Inflammatory macrophage treated with lipopolysaccharide for 4 hours (primary cell): ENCODE data around the gene STARD8.
"Not testable (repeated sequence)": the region's sequence is repeated elsewhere in the genome, so short reads cannot be mapped to it uniquely, and the experiment has no call there.

ENCODE experiments used
- DNase-seq: peaks from one replicate; pipeline ENCODE4 v3.0.0-alpha.2; 2020

STARD8 gene

GRCh38 chrX:68719181-68719903, 71.9 kb downstream of the STARD8 start:
- DNase-seq: no peak

- no peak for DNase-seq
Measured at GRCh38 chrX:68719904-68720614, 72.6 kb downstream of the STARD8 start.

GRCh38 chrX:68720851-68721250, 73.4 kb downstream of the STARD8 start:
- DNase-seq: no peak

- DNase-seq: no peak
Measured at GRCh38 chrX:68721546-68721945, 74.1 kb downstream of the STARD8 start.

- no peak for DNase-seq
Measured at GRCh38 chrX:68721991-68722860, 74.8 kb downstream of the STARD8 start.

- DNase-seq: no peak
Measured at GRCh38 chrX:68723491-68724155, 76.2 kb downstream of the STARD8 start.

GRCh38 chrX:68724531-68725020, 77.1 kb downstream of the STARD8 start:
- no peak for DNase-seq

- DNase-seq: no peak
Measured at GRCh38 chrX:68725756-68726365, 78.4 kb downstream of the STARD8 start.

- DNase-seq: no peak
Measured at GRCh38 chrX:68726366-68726765, 78.9 kb downstream of the STARD8 start.

- no peak for DNase-seq
Measured at GRCh38 chrX:68727696-68728095, 80.2 kb downstream of the STARD8 start.

GRCh38 chrX:68728186-68728585, 80.7 kb downstream of the STARD8 start:
- no peak for DNase-seq

- DNase-seq: no peak
Measured at GRCh38 chrX:68731254-68731653, 83.8 kb downstream of the STARD8 start.

- peak; percentile 52 for DNase-seq
Measured at GRCh38 chrX:68732906-68733493, 85.5 kb downstream of the STARD8 start.

- no peak for DNase-seq
Measured at GRCh38 chrX:68735266-68735665, 87.8 kb downstream of the STARD8 start.

GRCh38 chrX:68741864-68742263, 94.4 kb downstream of the STARD8 start:
- not testable (repeated sequence) for DNase-seq

- no peak for DNase-seq
Measured at GRCh38 chrX:68743754-68744153, 96.3 kb downstream of the STARD8 start.

- peak; percentile 1 for DNase-seq
Measured at GRCh38 chrX:68746988-68747387, 99.5 kb downstream of the STARD8 start.

- no peak for DNase-seq
Measured at GRCh38 chrX:68748030-68748429, 100.6 kb downstream of the STARD8 start.

- no peak for DNase-seq
Measured at GRCh38 chrX:68749426-68749825, 102.0 kb downstream of the STARD8 start.

GRCh38 chrX:68750316-68750715, 102.8 kb downstream of the STARD8 start:
- no peak for DNase-seq

GRCh38 chrX:68751372-68751771, 103.9 kb downstream of the STARD8 start:
- DNase-seq: no peak

GRCh38 chrX:68753218-68753617, 105.8 kb downstream of the STARD8 start:
- DNase-seq: no peak
